ENCODE data around the gene SEC16A.

The SEC16A gene

GRCh38 chr9:136482793-136483588, at the start of gene SEC16A:
Gene SEC16A (minus strand): TSS chr9:136483040. CDS start chr9:136477615, 5,425 bp downstream.
- no peak for TF ChIP-seq CTCF (IDR thresholded peaks at IDR 0.05; ENCODE audit: extremely low read depth, missing control alignments)
- DNase-seq (ENCODE audit: low spot score) = peak; percentile 100

- TF ChIP-seq CTCF (IDR thresholded peaks at IDR 0.05; ENCODE audit: extremely low read depth, missing control alignments) = no peak
- no peak for DNase-seq (ENCODE audit: low spot score)
Observed at GRCh38 chr9:136531904-136532798, 49.3 kb upstream of the SEC16A start.

- no peak for TF ChIP-seq CTCF (IDR thresholded peaks at IDR 0.05; ENCODE audit: extremely low read depth, missing control alignments)
- DNase-seq (ENCODE audit: low spot score) = no peak
Observed at GRCh38 chr9:136531186-136531903, 48.5 kb upstream of the SEC16A start.

- DNase-seq (ENCODE audit: low spot score) = no peak
- TF ChIP-seq CTCF (IDR thresholded peaks at IDR 0.05; ENCODE audit: extremely low read depth, missing control alignments) = no peak
Observed at GRCh38 chr9:136530461-136531089, 47.7 kb upstream of the SEC16A start.

GRCh38 chr9:136529516-136530460, 46.9 kb upstream of the SEC16A start:
- DNase-seq (ENCODE audit: low spot score) = no peak
- no peak for TF ChIP-seq CTCF (IDR thresholded peaks at IDR 0.05; ENCODE audit: extremely low read depth, missing control alignments)

- no peak for TF ChIP-seq CTCF (IDR thresholded peaks at IDR 0.05; ENCODE audit: extremely low read depth, missing control alignments)
- no peak for DNase-seq (ENCODE audit: low spot score)
Observed at GRCh38 chr9:136528716-136529341, 46.0 kb upstream of the SEC16A start.

All from GM20000 (cell line).